Stimulated activated CD8-positive, alpha-beta memory T cell treated with anti-CD3 and anti-CD28 coated beads, Interleukin-12 subunit alpha, Interleukin-12 subunit beta, amount 100 ng/mL, for 24 hours (primary cell): ENCODE results near the gene DOCK4.
"Not testable (repeated sequence)": the region's sequence is repeated elsewhere in the genome, so short reads cannot be mapped to it uniquely, and the experiment has no call there.

Source experiments
- DNase-seq: peaks from one replicate; pipeline ENCODE4 v3.0.0-alpha.2; 2020; ENCODE audit errors: extremely low read depth

Gene DOCK4

GRCh38 chr7:112132051-112132694 is 74.0 kb downstream of the DOCK4 start:
- DNase-seq: no peak

GRCh38 chr7:112130729-112131410 is 75.3 kb downstream of the DOCK4 start:
- no peak for DNase-seq

- no peak for DNase-seq
Measured at GRCh38 chr7:112129655-112130323, 76.4 kb downstream of the DOCK4 start.

- DNase-seq: not testable (repeated sequence)
Measured at GRCh38 chr7:112128461-112129425, 77.5 kb downstream of the DOCK4 start.

- not testable (repeated sequence) for DNase-seq
Measured at GRCh38 chr7:112128041-112128440, 78.2 kb downstream of the DOCK4 start.

- DNase-seq: no peak
Measured at GRCh38 chr7:112125250-112125649, 80.9 kb downstream of the DOCK4 start.

- DNase-seq: no peak
Measured at GRCh38 chr7:112124061-112124766, 82.0 kb downstream of the DOCK4 start.

- DNase-seq: no peak
Measured at GRCh38 chr7:112122798-112123197, 83.4 kb downstream of the DOCK4 start.

- DNase-seq: no peak
Measured at GRCh38 chr7:112122144-112122543, 84.1 kb downstream of the DOCK4 start.

GRCh38 chr7:112121318-112121717 is 84.9 kb downstream of the DOCK4 start:
- no peak for DNase-seq

- no peak for DNase-seq
Measured at GRCh38 chr7:112120696-112121217, 85.4 kb downstream of the DOCK4 start.

- no peak for DNase-seq
Measured at GRCh38 chr7:112118581-112119566, 87.3 kb downstream of the DOCK4 start.

GRCh38 chr7:112116894-112117293 is 89.3 kb downstream of the DOCK4 start:
- no peak for DNase-seq

- no peak for DNase-seq
Measured at GRCh38 chr7:112116358-112116757, 89.8 kb downstream of the DOCK4 start.

GRCh38 chr7:112115880-112116279 is 90.3 kb downstream of the DOCK4 start:
- no peak for DNase-seq

- DNase-seq: no peak
Measured at GRCh38 chr7:112113913-112114575, 92.2 kb downstream of the DOCK4 start.

GRCh38 chr7:112112822-112113255 is 93.4 kb downstream of the DOCK4 start:
- no peak for DNase-seq

- no peak for DNase-seq
Measured at GRCh38 chr7:112110651-112111050, 95.5 kb downstream of the DOCK4 start.

- DNase-seq: no peak
Measured at GRCh38 chr7:112110175-112110574, 96.0 kb downstream of the DOCK4 start.
